Lung (tissue), 12 donors: ENCODE results near the gene S100A5. TPM values are rescaled to one million over a fixed set of nuclear protein-coding genes. Genes with fewer than 3 reads are reported as not detected.

ENCODE experiments used
- ATAC-seq: fragments of 200-7000 bp; cut with Tn5 transposase; one replicate; pipeline ENCODE4 v1.9.1; 2020; ENCODE audit warnings: moderate number of reproducible peaks; ENCODE audit not compliant: insufficient read depth, low FRiP score
- DNase-seq, 3 donors: peaks; one replicate each; pipeline ENCODE4 v3.0.0-alpha.2; 2013 to 2017
- H3K27ac ChIP-seq, 2 donors: one replicate each; pipeline ENCODE4 v1.5.1; 2013; ENCODE audit warnings: mild to moderate bottlenecking in 2 of 2, moderate library complexity in 2 of 2, control low read depth in 1 of 2, inconsistent platforms in 1 of 2, low read depth in 1 of 2, low read length in 1 of 2
- H3K27me3 ChIP-seq, 3 donors: one replicate each; pipeline ENCODE4 v1.5.1; 2013; ENCODE audit warnings: low read length in 2 of 3; ENCODE audit not compliant: control insufficient read depth in 3 of 3, insufficient read depth in 3 of 3
- H3K36me3 ChIP-seq, 4 donors: one replicate each; pipeline ENCODE4 v1.5.1; 2013; ENCODE audit warnings: low read length in 4 of 4, mild to moderate bottlenecking in 1 of 4, moderate library complexity in 1 of 4; ENCODE audit not compliant: control insufficient read depth in 4 of 4, insufficient read depth in 4 of 4
- H3K4me1 ChIP-seq, 5 donors: one replicate each; pipeline ENCODE4 v1.5.1; 2013; ENCODE audit warnings: low read length in 5 of 5, mild to moderate bottlenecking in 2 of 5, moderate library complexity in 1 of 5; ENCODE audit not compliant: control insufficient read depth in 5 of 5, insufficient read depth in 5 of 5
- H3K4me3 ChIP-seq: one replicate; pipeline ENCODE4 v1.5.1; 2013; ENCODE audit warnings: mild to moderate bottlenecking, control low read depth, moderate library complexity
- H3K9ac ChIP-seq, 2 donors: one replicate each; pipeline ENCODE4 v1.5.1; 2013; ENCODE audit warnings: low read length in 2 of 2, control low read depth in 1 of 2; ENCODE audit not compliant: insufficient read depth in 1 of 2
- H3K9me3 ChIP-seq, 4 donors: one replicate each; pipeline ENCODE4 v1.5.1; 2013; ENCODE audit warnings: low read length in 3 of 4, mild to moderate bottlenecking in 1 of 4, moderate library complexity in 1 of 4; ENCODE audit not compliant: control insufficient read depth in 4 of 4, insufficient read depth in 3 of 4
- CTCF ChIP-seq: IDR thresholded peaks from 2 replicates; pipeline ENCODE4 v1.5.1; 2012; ENCODE audit warnings: mild to moderate bottlenecking; ENCODE audit errors: control extremely low read depth, extremely low read depth
- WGBS, 2 donors: extraction: QIAGEN DNeasy Blood & Tissue Kit; methylation state at CpG; one replicate each; pipeline ENCODE4 v1.1.7; 2013; 5-methylcytosine and 5-hydroxymethylcytosine counted together
- polyA plus RNA-seq, 2 donors: library from polyadenylated mRNA; stranded (reverse); fragments of 200-250 nt; gene quantifications; one replicate each; pipeline ENCODE4 v1.2.1, GENCODE V29; 2013
- total RNA-seq, 2 donors: library from RNA; depleted of rRNA in 1 of 2; stranded (reverse); fragments of >200 nt in 1 of 2; gene quantifications; one replicate each; pipeline ENCODE4 v1.2.1, GENCODE V29; 2014 to 2021
- donor health status: control.
- donor health status: control.
- donor health status: Bipolar disorder and iron deficiency.
- donor health status: healthy.
- donor health status: DM: yes; HTN: yes; CAD: no.

Gene S100A5
- total and polyA plus RNA-seq, 4 donors = 0.31 to 0.32 (median 0.31) TPM; not detected in 1

GRCh38 chr1:153534925-153535241 is 5.9 kb downstream of the S100A5 start:
- WGBS, 2 donors = 65 to 83% methylated on average over 3 of the region's 3 CpGs
- no peak for DNase-seq
- Histone ChIP-seq H3K9ac (peak overlapping the region in 1 of 2 donors; percentile 16), H3K27ac (peak overlapping the region; percentile 88 to 99), H3K36me3 (peaks cover 0 to 3% (median 0%) of the 10 kb centered on the region in 4 donors), H3K27me3 (no peaks in the 10 kb centered on the region), H3K9me3 (no peaks in the 10 kb centered on the region), H3K4me3 (peak overlapping the region; percentile 87), H3K4me1 (peaks cover 0 to 32% (median 16%) of the 10 kb centered on the region in 5 donors)
- no peak for TF ChIP-seq CTCF
- ATAC-seq = no peak

DNA sequence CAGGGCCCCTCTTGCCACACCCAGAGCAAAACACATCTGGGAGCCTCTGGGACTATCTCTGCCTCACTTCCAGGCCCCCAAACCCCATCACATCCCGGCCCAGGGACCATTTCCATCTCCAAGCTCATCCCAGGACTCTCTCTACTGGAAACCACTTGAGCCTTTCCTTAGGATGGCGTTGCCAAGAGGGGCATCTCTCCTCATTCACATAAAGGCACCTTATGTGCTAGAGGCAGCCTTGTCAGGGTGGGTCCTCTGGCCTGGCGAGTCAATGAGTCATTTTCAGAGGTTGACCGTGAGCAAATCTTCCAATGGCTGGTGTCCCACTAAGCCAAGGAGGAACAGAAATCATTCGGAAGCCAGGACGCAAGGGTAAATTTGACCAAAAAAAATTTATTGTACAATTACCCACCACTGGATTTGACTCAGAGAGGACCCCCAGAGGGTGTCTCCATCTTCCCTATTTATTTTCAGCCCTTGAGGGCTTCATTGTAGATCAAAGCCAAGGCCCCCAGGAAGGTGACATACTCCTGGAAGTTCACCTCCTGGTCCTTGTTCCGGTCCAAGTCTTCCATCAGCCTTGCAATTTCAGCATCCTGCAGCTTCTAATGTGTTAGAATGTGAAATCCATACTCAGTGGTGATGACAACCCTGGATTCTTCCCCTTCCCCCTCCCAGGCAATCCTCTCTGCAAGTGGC is 6.4 kb downstream of the S100A5 start:
- Histone ChIP-seq H3K36me3 (peaks cover 0 to 3% (median 0%) of the 10 kb centered on the region in 4 donors), H3K4me1 (peaks cover 0 to 32% (median 16%) of the 10 kb centered on the region in 5 donors), H3K4me3 (peak overlapping the region; percentile 87), H3K9ac (no peak overlapping the region), H3K9me3 (no peaks in the 10 kb centered on the region), H3K27ac (peak overlapping the region; percentile 88 to 99), H3K27me3 (no peaks in the 10 kb centered on the region)
- TF ChIP-seq CTCF = no peak
- DNase-seq (no peak), ATAC-seq (no peak)
- WGBS, 2 donors = 59 to 90% methylated on average over 7 of the region's 7 CpGs

DNA sequence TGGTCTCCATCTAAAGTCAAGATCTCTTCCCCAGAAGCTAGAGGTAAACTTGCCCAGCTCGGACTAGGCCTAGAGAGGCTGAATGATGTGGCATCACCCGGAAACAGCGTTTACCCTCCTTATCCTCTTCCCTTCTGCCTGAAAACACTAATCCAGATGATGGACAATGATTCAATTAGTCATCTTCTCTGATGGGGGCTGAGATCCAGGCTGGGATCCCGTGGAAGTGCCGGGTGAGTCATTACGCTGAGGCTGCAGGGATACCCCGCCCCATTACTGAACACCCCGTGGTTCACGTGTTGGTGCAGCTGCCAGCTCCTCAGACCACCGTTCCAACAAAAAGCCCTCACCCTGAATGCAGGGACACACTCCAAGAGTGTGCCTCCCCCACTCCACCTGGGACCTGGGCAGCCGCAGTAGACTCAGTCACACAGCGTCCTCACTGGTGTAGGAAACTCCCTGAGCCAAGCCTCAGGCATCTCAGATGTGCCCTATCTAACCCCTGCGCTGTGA is 7.0 kb downstream of the S100A5 start:
- WGBS, 2 donors = 34 to 64% methylated on average over 13 of the region's 13 CpGs
- Histone ChIP-seq H3K36me3 (peaks cover 0 to 3% (median 0%) of the 10 kb centered on the region in 4 donors), H3K27ac (peak overlapping the region; percentile 52 to 99), H3K4me3 (peak overlapping the region; percentile 32), H3K9ac (no peak overlapping the region), H3K4me1 (peaks cover 0 to 32% (median 16%) of the 10 kb centered on the region in 5 donors), H3K27me3 (no peaks in the 10 kb centered on the region), H3K9me3 (no peaks in the 10 kb centered on the region)
- no peak for TF ChIP-seq CTCF
- DNase-seq (no peak), ATAC-seq (peak; percentile 9)
